Bronchial epithelial cell (primary cell): ENCODE measurements around the gene PPM1J. TPM values are rescaled to one million over a fixed set of nuclear protein-coding genes. Genes with fewer than 3 reads are reported as not detected.
A peak's percentile ranks its signal among the peaks of the same experiment; 100 is the strongest.

Experiments
- DNase-seq: peaks from one replicate; pipeline ENCODE4 v3.0.0-alpha.2; 2010; ENCODE audit warnings: low read depth
- FAIRE-seq: peaks from 2 replicates; lab custom pipeline; 2011; peaks lifted over from hg19 to GRCh38; lab: Jason Lieb, UNC
- H3K27me3 ChIP-seq: 2 replicates; pipeline ENCODE4 v1.5.1; 2011; ENCODE audit warnings: low read length; ENCODE audit not compliant: control insufficient read depth, insufficient read depth
- H3K36me3 ChIP-seq: 2 replicates; pipeline ENCODE4 v1.5.1; 2011; ENCODE audit warnings: low read length; ENCODE audit not compliant: control insufficient read depth, insufficient read depth
- H3K4me3 ChIP-seq: 2 replicates; pipeline ENCODE4 v1.5.1; 2011; ENCODE audit warnings: mild to moderate bottlenecking, low read depth, low read length, control low read depth
- total RNA-seq: library from RNA; depleted of rRNA; stranded (reverse); fragments of >200 nt; gene quantifications from 2 replicates; pipeline ENCODE4 v1.2.1, GENCODE V29; 2014
- TF ChIP-seq, protein P1 (sequence below): IDR thresholded peaks from 2 replicates; pipeline ENCODE4 v1.5.1; 2011; ENCODE audit warnings: mild to moderate bottlenecking, moderate library complexity, low read length, control low read depth, inconsistent platforms; ENCODE audit not compliant: insufficient read depth, severe bottlenecking

PPM1J gene
- total RNA-seq, 1 donor from 2014 or later = 4.5 TPM

DNA sequence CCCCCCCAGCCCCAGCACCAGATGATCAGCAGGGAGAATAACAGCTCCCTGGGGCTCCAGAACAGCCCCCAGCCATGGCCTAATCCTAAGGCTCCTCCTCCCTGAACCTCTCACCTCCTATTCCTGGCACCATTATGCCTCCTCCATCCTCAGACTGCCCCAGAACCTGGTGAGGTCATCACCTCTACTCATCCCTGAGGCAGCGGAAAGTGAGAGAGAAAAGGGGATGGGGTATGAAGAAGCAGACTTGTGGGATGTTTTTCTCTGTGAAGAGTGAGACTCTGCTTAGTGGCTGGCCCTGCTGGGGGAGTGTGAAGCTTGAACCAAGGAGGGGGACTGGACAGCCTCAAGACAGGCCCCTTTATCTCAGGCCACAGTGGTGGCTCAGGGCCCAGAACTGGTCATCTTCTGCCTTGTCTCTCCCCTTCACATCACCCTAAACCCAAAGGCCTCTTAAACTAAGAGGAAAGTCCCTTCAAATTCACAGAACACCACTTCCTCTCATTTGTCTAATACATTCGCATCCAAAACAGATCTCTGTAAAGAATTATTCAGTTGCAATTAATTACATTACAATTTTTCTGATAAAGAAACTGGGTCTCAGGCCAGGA, 2.2 kb upstream of the PPM1J start:
- Histone ChIP-seq H3K36me3 (no peaks in the 10 kb centered on the region), H3K27me3 (no peaks in the 10 kb centered on the region), H3K4me3 (no peak overlapping the region)
- FAIRE-seq = no peak
- TF ChIP-seq, protein P1, sequence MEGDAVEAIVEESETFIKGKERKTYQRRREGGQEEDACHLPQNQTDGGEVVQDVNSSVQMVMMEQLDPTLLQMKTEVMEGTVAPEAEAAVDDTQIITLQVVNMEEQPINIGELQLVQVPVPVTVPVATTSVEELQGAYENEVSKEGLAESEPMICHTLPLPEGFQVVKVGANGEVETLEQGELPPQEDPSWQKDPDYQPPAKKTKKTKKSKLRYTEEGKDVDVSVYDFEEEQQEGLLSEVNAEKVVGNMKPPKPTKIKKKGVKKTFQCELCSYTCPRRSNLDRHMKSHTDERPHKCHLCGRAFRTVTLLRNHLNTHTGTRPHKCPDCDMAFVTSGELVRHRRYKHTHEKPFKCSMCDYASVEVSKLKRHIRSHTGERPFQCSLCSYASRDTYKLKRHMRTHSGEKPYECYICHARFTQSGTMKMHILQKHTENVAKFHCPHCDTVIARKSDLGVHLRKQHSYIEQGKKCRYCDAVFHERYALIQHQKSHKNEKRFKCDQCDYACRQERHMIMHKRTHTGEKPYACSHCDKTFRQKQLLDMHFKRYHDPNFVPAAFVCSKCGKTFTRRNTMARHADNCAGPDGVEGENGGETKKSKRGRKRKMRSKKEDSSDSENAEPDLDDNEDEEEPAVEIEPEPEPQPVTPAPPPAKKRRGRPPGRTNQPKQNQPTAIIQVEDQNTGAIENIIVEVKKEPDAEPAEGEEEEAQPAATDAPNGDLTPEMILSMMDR = no peak
- DNase-seq = no peak

DNA sequence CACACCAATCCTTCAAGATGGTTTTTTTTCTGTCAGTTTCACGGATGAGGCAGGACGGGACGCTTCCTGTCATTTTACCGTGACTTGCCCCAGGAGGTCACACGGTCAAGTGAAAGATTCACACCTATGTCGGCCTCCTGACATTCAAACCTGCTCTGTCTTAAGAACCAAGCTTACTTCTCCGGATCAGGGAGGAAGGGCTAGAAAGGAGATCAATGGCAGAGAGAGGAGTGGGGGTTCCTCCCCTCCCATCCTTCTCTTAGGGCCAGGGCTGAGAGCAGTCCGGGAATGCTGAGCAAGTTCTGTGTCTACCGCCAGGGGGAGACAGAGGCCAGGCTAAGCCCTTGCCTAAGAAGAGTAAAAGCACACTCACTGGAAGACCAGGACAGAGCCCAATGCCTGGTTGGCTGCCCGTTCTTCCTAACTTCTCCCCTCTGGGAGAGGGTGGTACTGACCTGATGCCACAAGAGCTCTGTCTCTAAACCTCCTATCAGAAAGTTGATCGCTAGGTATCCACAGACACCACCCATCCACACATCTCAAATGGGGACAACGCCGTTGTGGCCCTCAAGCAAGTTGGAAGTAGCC, 1.1 kb upstream of the PPM1J start:
- H3K27me3 ChIP-seq = no peaks in the 10 kb centered on the region
- no peaks in the 10 kb centered on the region for H3K36me3 ChIP-seq
- TF ChIP-seq, protein P1 = peak; percentile 98
- peak overlapping the region; percentile 56 for H3K4me3 ChIP-seq
- DNase-seq = peak; percentile 87
- peak; percentile 40 for FAIRE-seq

DNA sequence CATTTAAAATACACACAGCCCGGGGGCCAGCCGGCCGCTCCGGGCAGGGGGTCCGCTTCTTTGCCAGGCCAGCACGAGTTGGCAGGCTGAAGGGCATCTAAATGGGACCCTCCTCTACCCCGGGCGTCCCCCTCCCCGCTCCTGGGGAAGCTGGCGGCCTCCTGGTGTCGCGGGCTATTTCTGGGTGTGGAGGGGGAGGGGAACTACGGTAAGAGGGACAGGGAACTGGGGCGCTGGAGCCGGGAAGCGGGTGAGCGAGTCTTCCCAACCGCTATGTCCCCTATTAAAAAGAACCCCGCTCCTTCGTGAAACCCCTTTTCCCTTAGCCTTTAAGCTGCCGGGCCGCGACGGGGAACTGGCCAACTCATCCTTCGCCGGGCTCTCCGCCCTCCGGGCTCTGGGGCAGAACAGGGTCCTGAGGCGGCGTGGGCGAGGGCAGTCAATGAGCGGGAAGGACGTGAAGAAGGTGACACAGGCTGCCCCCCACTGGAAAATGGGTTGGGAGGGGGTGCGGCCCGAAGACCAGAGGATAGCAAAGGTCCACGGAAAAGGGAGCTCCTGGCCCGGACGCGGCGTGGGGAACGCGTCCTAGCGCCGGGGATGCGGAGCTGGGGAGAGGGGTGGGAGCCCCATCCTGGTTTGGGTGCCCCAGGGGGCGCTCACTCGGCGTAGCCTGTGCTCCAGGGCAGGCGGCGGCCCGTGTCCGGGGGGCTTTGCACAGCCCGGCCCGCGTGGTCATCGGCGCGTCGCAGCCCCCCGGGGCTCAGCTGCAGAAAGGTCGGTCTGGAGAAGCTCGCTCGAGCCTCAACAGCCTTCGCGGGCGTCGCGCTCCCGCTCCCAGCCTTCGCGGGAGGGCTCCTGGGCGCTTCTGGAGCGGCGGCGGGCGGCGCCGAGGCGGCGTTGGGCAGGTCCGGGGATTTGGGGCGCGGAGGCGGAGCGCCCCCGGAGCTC, 544 bp downstream of the PPM1J start:
- TF ChIP-seq, protein P1 = peak; percentile 25
- H3K27me3 ChIP-seq = no peaks in the 10 kb centered on the region
- H3K4me3 ChIP-seq = peak overlapping the region; percentile 65
- DNase-seq (no peak), FAIRE-seq (no peak)
- H3K36me3 ChIP-seq = peaks cover 2% of the 10 kb centered on the region

DNA sequence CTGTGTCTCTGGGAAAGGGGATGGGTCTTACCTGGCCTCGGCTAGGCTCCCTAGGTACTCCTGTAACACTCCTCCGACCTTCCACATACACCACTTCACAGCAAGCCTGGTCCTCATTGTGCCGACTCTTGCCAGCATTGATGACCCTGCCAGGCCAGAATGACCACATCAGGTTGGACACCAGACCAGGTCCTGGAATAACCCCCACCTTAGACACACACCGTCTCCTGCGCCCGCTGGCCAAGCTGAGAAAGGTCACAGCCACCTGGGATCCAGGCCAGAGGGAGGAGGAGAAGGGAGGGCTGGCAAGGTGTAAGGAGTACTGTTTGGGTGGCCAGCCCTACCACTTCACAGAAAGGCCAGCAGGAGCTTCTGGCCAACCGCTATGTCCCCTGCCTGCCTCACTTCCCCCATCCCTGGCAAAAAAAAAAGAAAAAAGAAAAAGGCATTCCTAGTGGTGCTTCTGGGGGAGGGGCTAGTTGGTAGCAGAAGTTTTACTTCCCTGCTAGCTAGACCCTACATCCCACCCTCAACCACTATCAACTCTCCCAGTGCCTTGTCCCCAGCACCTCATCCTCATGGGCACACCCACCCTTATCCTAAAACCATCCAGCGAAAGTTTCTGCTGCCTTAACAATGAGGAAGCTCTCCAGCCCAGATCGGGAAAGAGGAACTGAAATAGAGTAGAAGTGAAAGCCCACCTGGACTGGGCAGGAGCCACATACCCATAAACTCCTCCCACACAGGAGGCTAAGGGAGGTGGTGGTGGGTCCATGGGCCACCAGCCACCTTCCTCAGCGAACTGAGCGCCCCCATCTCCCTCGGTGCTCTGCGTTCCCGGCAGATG, 1.4 kb downstream of the PPM1J start:
- no peak for FAIRE-seq
- TF ChIP-seq, protein P1 = no peak
- Histone ChIP-seq H3K4me3 (peak overlapping the region; percentile 65), H3K27me3 (no peaks in the 10 kb centered on the region), H3K36me3 (peaks cover 2% of the 10 kb centered on the region)
- DNase-seq = no peak

DNA sequence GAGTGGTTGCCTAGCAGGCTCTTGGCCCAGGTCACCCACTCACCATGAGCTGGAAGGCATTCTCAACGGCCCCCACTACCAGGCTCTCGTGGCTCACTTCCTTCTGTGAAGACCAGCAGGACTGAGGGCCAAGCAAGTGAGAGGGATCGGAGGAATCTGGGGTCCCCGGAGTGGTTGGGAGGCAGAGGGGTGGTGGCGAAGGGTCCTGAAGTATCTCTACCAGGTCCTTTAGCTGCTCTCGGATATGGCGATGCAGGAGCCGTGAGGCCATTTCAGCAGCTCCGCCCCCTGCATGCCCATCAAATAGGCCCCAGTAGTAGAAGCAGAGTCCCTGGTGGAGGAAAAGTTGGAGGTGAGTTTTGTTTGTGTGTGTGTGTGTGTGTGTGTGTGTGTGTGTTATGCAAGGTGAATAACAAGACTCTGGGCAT, 2.4 kb downstream of the PPM1J start:
- H3K27me3 ChIP-seq = no peaks in the 10 kb centered on the region
- TF ChIP-seq, protein P1 = no peak
- no peak for DNase-seq
- no peak overlapping the region for H3K4me3 ChIP-seq
- no peak for FAIRE-seq
- peaks cover 2% of the 10 kb centered on the region for H3K36me3 ChIP-seq
